Measurements from ENCODE around the gene RELL2.

Gene RELL2

DNA sequence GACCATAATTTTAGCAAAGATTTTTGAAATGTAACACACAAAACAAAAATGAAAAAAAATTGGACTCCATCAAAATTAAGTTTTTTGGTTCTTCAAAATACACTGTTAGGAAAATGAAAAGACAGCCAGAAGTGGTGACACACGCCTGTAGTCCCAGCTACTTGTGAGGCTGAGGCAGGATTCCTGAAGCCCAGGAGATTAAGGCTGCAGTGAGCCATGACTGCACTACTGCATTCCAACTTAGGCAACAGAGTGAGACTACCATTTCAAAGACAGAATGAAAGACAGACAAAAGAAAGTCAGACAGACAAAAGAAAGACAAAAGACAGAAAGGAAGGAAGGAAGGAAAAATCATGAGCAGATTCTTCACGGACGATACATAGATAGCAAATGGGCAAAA is 25.5 kb upstream of the RELL2 start:
- DNase-seq (ENCODE audit: extremely low spot score): no peak
- ChIA-PET POLR2A (no interaction called here), CTCF (no interaction called here)

DNA sequence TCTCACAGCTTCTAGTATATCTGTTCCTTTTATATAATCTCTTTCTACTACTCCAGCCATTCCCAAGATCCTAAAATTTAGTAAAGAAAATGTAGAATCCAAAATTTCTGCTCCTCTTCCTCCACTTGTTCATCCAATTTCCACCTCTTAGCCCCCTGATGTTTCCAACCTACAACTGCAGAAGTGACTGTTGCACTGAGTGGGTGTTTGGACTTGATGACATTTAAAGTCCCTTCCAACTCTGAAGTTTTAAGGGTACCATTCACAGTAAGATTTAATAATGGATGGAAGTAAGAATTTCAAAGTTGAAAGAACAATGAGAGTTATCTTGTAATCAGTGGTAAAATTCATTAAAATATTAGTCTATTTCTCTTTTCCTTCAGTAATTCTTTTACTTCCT is 23.5 kb upstream of the RELL2 start:
- ChIA-PET POLR2A (interaction anchor here (1.3 kb wide), 1 partner anchor 23 kb away, joined by 4 read pairs; the partner anchor contains the start of genes HDAC3 and RELL2), CTCF (interaction anchor here (2.3 kb wide), 1 partner anchor 21 kb away, joined by 11 read pairs; no protein-coding TSS in a partner anchor)
- TF ChIP-seq ELF4 (IDR thresholded peaks at IDR 0.05) (no peak), FOXM1 (IDR thresholded peaks at IDR 0.05; ENCODE audit: borderline replicate concordance) (no peak), SP1 (IDR thresholded peaks at IDR 0.05) (no peak), HDGF (IDR thresholded peaks at IDR 0.05; ENCODE audit: borderline replicate concordance) (no peak), SUZ12 (IDR thresholded peaks at IDR 0.05) (no peak), LEF1 (IDR thresholded peaks at IDR 0.05; ENCODE audit: borderline replicate concordance) (no peak), L3MBTL2 (conservative IDR thresholded peaks at IDR 0.05) (no peak), ARNT (IDR thresholded peaks at IDR 0.05) (no peak), CTBP1 (IDR thresholded peaks at IDR 0.05; ENCODE audit: borderline replicate concordance) (no peak), FOXA1 (IDR thresholded peaks at IDR 0.05) (no peak), BHLHE40 (IDR thresholded peaks at IDR 0.05; ENCODE audit: borderline replicate concordance) (no peak), TARDBP (IDR thresholded peaks at IDR 0.05) (no peak), NFRKB (IDR thresholded peaks at IDR 0.05) (no peak), ZNF384 (IDR thresholded peaks at IDR 0.05) (no peak), FOXK2 (IDR thresholded peaks at IDR 0.05) (no peak)
- TF ChIP-seq, protein P1, sequence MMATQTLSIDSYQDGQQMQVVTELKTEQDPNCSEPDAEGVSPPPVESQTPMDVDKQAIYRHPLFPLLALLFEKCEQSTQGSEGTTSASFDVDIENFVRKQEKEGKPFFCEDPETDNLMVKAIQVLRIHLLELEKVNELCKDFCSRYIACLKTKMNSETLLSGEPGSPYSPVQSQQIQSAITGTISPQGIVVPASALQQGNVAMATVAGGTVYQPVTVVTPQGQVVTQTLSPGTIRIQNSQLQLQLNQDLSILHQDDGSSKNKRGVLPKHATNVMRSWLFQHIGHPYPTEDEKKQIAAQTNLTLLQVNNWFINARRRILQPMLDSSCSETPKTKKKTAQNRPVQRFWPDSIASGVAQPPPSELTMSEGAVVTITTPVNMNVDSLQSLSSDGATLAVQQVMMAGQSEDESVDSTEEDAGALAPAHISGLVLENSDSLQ (IDR thresholded peaks at IDR 0.05): no peak
- no peak for DNase-seq (ENCODE audit: extremely low spot score)

More for the DNA sequence above, 25.5 kb upstream of the RELL2 start:
- TF ChIP-seq SUZ12 (IDR thresholded peaks at IDR 0.05): no peak
- TF ChIP-seq, protein P1 (IDR thresholded peaks at IDR 0.05): no peak
- no peak for TF ChIP-seq HDGF (IDR thresholded peaks at IDR 0.05; ENCODE audit: borderline replicate concordance)
- TF ChIP-seq FOXA1 (IDR thresholded peaks at IDR 0.05): no peak
- no peak for TF ChIP-seq FOXK2 (IDR thresholded peaks at IDR 0.05)
- TF ChIP-seq L3MBTL2 (conservative IDR thresholded peaks at IDR 0.05): no peak
- TF ChIP-seq ARNT (IDR thresholded peaks at IDR 0.05): no peak
- no peak for TF ChIP-seq ZNF384 (IDR thresholded peaks at IDR 0.05)
- no peak for TF ChIP-seq CTBP1 (IDR thresholded peaks at IDR 0.05; ENCODE audit: borderline replicate concordance)

DNA sequence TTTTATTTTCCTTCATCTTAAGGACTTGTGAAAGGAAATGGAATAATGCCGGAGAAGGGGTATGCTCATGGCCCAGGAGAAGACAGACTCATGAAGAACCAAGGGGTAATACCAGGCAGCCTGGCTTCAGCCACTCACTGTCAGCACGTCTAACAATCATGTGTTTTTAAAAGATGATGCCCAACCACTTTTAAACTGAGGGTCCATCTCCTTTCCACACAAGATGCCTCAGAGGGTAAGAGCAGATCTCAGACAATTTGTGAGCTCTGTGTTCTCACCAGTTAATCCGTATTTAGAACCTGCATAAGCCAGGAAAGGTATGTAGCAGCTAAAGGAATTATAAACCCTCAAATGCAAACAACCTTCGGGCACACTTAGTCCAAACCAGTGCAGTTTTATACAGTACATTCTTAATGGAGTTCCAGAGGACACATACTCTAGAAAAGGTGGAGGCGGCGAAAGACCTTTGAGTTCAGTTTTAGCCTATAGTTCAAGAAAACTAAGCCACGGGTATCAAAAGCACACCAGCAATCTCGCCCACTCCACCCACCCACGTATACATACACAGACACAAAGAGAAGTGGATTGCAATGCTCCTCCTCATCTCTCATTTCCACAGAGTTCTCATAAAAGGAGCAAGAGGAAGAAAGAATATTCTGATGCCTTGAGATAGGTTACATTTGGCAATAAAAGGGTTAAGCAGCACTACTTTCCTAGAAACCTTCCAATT is 20.6 kb upstream of the RELL2 start:
- ChIA-PET POLR2A (interaction anchor here (1.4 to 5.6 kb wide), 3 partner anchors 19 to 24 kb away, joined by 4 to 61 read pairs (median 4); partner anchors contain the start of genes HDAC3 and RELL2), CTCF (interaction anchor here (1.5 to 6.2 kb wide), 2 partner anchors 21 to 23 kb away, joined by 4 to 98 read pairs; partner anchors contain the start of genes HDAC3 and RELL2)

DNA sequence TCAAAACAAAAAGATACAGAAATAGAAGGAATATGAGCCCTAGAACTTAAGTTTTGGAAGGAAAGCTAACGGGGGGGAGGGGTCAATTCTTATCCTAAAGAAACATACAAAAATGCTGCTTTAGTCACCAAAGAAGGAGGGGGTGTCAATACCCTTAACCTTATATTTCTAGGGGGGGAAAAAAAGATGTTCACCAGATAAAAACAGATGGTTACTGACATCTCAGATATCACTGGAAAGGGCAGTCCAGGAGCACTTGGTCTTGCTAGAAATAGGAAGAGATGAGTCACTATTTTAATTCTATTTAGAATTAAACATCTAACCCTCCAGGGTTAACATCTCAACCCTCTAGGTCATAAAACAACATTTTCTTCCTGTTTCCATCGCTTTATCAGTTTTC is 19.7 kb upstream of the RELL2 start:
- POLR2A ChIA-PET: interaction anchor here (0.9 to 5.6 kb wide), 6 partner anchors 9 to 24 kb away, joined by 3 to 61 read pairs (median 4); partner anchors contain the start of genes HDAC3 and RELL2
- CTCF ChIA-PET: interaction anchor here (0.6 to 6.2 kb wide), 7 partner anchors 11 to 394 kb away, joined by 3 to 98 read pairs (median 4); partner anchors contain the start of genes HDAC3, PCDHB14 and RELL2
- TF ChIP-seq LEF1 (IDR thresholded peaks at IDR 0.05; ENCODE audit: borderline replicate concordance) (no peak), HDGF (IDR thresholded peaks at IDR 0.05; ENCODE audit: borderline replicate concordance) (no peak), BHLHE40 (IDR thresholded peaks at IDR 0.05; ENCODE audit: borderline replicate concordance) (no peak), FOXK2 (IDR thresholded peaks at IDR 0.05) (no peak)
- TF ChIP-seq, protein P1 (IDR thresholded peaks at IDR 0.05): no peak
- no peak for DNase-seq (ENCODE audit: extremely low spot score)

More for the DNA sequence above, 20.6 kb upstream of the RELL2 start:
- DNase-seq (ENCODE audit: extremely low spot score): no peak
- TF ChIP-seq SUZ12 (IDR thresholded peaks at IDR 0.05) (no peak), BHLHE40 (IDR thresholded peaks at IDR 0.05; ENCODE audit: borderline replicate concordance) (no peak), CTBP1 (IDR thresholded peaks at IDR 0.05; ENCODE audit: borderline replicate concordance) (no peak), FOXK2 (IDR thresholded peaks at IDR 0.05) (no peak), TARDBP (IDR thresholded peaks at IDR 0.05) (no peak), SP1 (IDR thresholded peaks at IDR 0.05) (no peak), ZNF384 (IDR thresholded peaks at IDR 0.05) (no peak), FOXM1 (IDR thresholded peaks at IDR 0.05; ENCODE audit: borderline replicate concordance) (no peak), ARNT (IDR thresholded peaks at IDR 0.05) (no peak), ELF4 (IDR thresholded peaks at IDR 0.05) (no peak), HDGF (IDR thresholded peaks at IDR 0.05; ENCODE audit: borderline replicate concordance) (no peak), NFRKB (IDR thresholded peaks at IDR 0.05) (no peak), LEF1 (IDR thresholded peaks at IDR 0.05; ENCODE audit: borderline replicate concordance) (no peak), FOXA1 (IDR thresholded peaks at IDR 0.05) (no peak), L3MBTL2 (conservative IDR thresholded peaks at IDR 0.05) (no peak)
- TF ChIP-seq, protein P1 (IDR thresholded peaks at IDR 0.05): no peak

DNA sequence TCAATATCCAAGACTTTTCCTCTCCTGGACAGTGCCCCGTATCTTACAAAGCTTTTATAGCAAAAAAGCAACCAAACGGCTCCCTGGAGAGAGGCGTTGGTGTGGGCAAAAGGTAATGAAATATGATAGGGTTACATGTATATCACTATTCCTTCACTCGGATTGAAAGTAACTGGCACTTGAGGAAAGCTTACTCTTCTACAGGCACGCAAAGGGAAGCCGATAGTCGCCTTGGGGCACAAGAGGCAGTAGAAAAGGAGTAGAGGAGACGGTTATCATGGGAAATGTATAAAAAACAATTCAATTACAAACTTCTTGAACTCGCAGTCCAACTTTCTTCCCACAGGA is 19.1 kb upstream of the RELL2 start:
- ChIA-PET CTCF (interaction anchor here (0.6 to 6.2 kb wide), 7 partner anchors 11 to 395 kb away, joined by 3 to 98 read pairs (median 4); partner anchors contain the start of genes HDAC3, PCDHB14 and RELL2), POLR2A (interaction anchor here (0.9 to 5.6 kb wide), 6 partner anchors 9 to 24 kb away, joined by 3 to 61 read pairs (median 4); partner anchors contain the start of genes HDAC3 and RELL2)
- TF ChIP-seq BHLHE40 (IDR thresholded peaks at IDR 0.05; ENCODE audit: borderline replicate concordance): no peak
- peak; percentile 86 for TF ChIP-seq ARNT (IDR thresholded peaks at IDR 0.05)
- TF ChIP-seq, protein P1 (IDR thresholded peaks at IDR 0.05): peak; percentile 56
- peak; percentile 21 for DNase-seq (ENCODE audit: extremely low spot score)
